Endothelial cell of umbilical vein (primary cell): ENCODE results near the gene NUTF2.

ENCODE experiments used
- CTCF ChIP-seq, 2 donors: IDR thresholded peaks; 1 replicate in 1 of 2; 2 replicates in 1 of 2; pipeline ENCODE4 v1.5.1; 2011; ENCODE audit warnings: low read length in 2 of 2, mild to moderate bottlenecking in 2 of 2, moderate library complexity in 2 of 2, control low read depth in 1 of 2, inconsistent platforms in 1 of 2, low read depth in 1 of 2; ENCODE audit not compliant: insufficient read depth in 1 of 2; ENCODE audit errors: extremely low read depth in 1 of 2
- EZH2 ChIP-seq: IDR thresholded peaks from 2 replicates; pipeline ENCODE4 v1.6.1; 2012; ENCODE audit warnings: borderline replicate concordance, low read depth, mild to moderate bottlenecking, moderate library complexity, low read length, inconsistent platforms; ENCODE audit not compliant: severe bottlenecking
- JUN ChIP-seq: IDR thresholded peaks from 2 replicates; pipeline ENCODE4 v1.6.1; 2011; ENCODE audit warnings: borderline replicate concordance, low read depth; ENCODE audit not compliant: insufficient read length, insufficient read depth
- MAX ChIP-seq: IDR thresholded peaks from 2 replicates; pipeline ENCODE4 v1.6.1; 2011; ENCODE audit not compliant: insufficient read depth, insufficient read length
- POLR2A ChIP-seq: IDR thresholded peaks from 2 replicates; pipeline ENCODE4 v1.6.1; 2012; ENCODE audit warnings: low read depth, mild to moderate bottlenecking, control low read depth, low read length
- POLR2AphosphoS5 ChIP-seq: IDR thresholded peaks from 2 replicates; pipeline ENCODE4 v1.6.1; 2012; ENCODE audit warnings: low read depth, mild to moderate bottlenecking, control low read depth, low read length, moderate library complexity; ENCODE audit not compliant: insufficient read depth

- TF ChIP-seq POLR2AphosphoS5 (no peak), JUN (no peak), CTCF (IDR thresholded peaks at IDR 0.05; ENCODE audit: extremely low read depth in 1 of 2, insufficient read depth in 1 of 2, low read depth in 1 of 2, low read length in 2 of 2) (no peak), EZH2 (no peak), POLR2A (no peak), MAX (no peak)
Measured at GRCh38 chr16:67864594-67864993, 17.9 kb downstream of the NUTF2 start.
